HepG2 (cell line): Measurements from ENCODE around the gene SNX22. TPM values are rescaled to one million over a fixed set of nuclear protein-coding genes. Genes with fewer than 3 reads are reported as not detected.

Experiments used
- ATAC-seq: fragments of 200-7000 bp; cut with Tn5 transposase; 3 replicates; pipeline ENCODE4 v1.9.1; 2020; ENCODE audit warnings: mild to moderate bottlenecking, moderate library complexity
- BruUV-seq: library from RNA; stranded (reverse); fragments of 400-500 nt; replicated peaks from 2 replicates; lab custom pipeline; 2021; lab: Mats Ljungman, UMichigan
- CTCF ChIA-PET: fragments of 300-600 bp; formaldehyde crosslinking; extraction: SDS; loops from one replicate; lab custom pipeline; 2021; ENCODE audit warnings: low total read pairs, inconsistent platforms, low intra/inter-chr PET ratio; lab: Yijun Ruan, JAX
- POLR2A ChIA-PET: fragments of 350-600 bp; sonication (Branson Sonifier 250); formaldehyde crosslinking; loops from one replicate; lab custom pipeline; 2020; ENCODE audit warnings: antibody characterized with exemption, inconsistent platforms; lab: Yijun Ruan, JAX
- DNase-seq: peaks from one replicate; pipeline ENCODE4 v3.0.0-alpha.2; 2015; ENCODE audit warnings: low spot score
- FAIRE-seq: peaks from 3 replicates; lab custom pipeline; 2011; peaks lifted over from hg19 to GRCh38; lab: Jason Lieb, UNC
- H2AFZ ChIP-seq: one replicate; pipeline ENCODE4 v1.6.1; 2011; ENCODE audit warnings: low read length, inconsistent platforms
- H3K27ac ChIP-seq: fragments of 300-600 bp; 3 replicates; pipeline ENCODE4 v1.8.0; 2011; ENCODE audit warnings: mixed run types, mild to moderate bottlenecking, mixed read lengths, low read length, inconsistent platforms; ENCODE audit not compliant: insufficient read depth; ENCODE audit errors: extremely low read length
- H3K27me3 ChIP-seq, 2 experiments: fragments of 200-600 bp in 1 of 2; 2 replicates in 1 of 2; 3 replicates in 1 of 2; pipeline versions ENCODE4 v1.6.0 to v1.8.0; 2011; ENCODE audit warnings: low read length in 2 of 2, mild to moderate bottlenecking in 2 of 2, moderate library complexity in 2 of 2, inconsistent platforms in 1 of 2; ENCODE audit not compliant: insufficient read depth in 2 of 2, control insufficient read depth in 1 of 2
- H3K36me3 ChIP-seq, 2 experiments: fragments of 200-600 bp in 1 of 2; replicated peaks in 1 of 2; 2 replicates in 1 of 2; 3 replicates in 1 of 2; pipeline versions ENCODE4 v1.5.1 to v1.8.0; 2011; ENCODE audit warnings: low read length in 2 of 2, inconsistent platforms in 1 of 2; ENCODE audit not compliant: insufficient read depth in 2 of 2, control insufficient read depth in 1 of 2
- H3K4me1 ChIP-seq: 2 replicates; pipeline ENCODE4 v1.5.1; 2012; ENCODE audit warnings: low read length, inconsistent platforms; ENCODE audit not compliant: insufficient read depth
- H3K4me2 ChIP-seq: 2 replicates; pipeline ENCODE4 v1.6.0; 2011; ENCODE audit warnings: low read depth, low read length, inconsistent platforms
- H3K4me3 ChIP-seq, 3 experiments: fragments of 200-600 bp in 1 of 3; sonication (generic), shearing (Covaris generic) in 1 of 3; replicated peaks in 1 of 3; 2 replicates each; pipeline ENCODE4 v1.5.1; 2011 to 2016; ENCODE audit warnings: low read length in 3 of 3, inconsistent platforms in 2 of 3, low read depth in 2 of 3, mild to moderate bottlenecking in 2 of 3, control low read depth in 1 of 3, mixed read lengths in 1 of 3; ENCODE audit not compliant: insufficient read depth in 1 of 3
- H3K79me2 ChIP-seq: one replicate; pipeline ENCODE4 v1.6.1; 2011; ENCODE audit warnings: low read length, inconsistent platforms; ENCODE audit not compliant: insufficient read depth
- H3K9ac ChIP-seq: 2 replicates; pipeline ENCODE4 v1.6.0; 2011; ENCODE audit warnings: mild to moderate bottlenecking, low read depth, low read length, inconsistent platforms; ENCODE audit not compliant: insufficient read depth
- H3K9me3 ChIP-seq: 2 replicates; pipeline ENCODE4 v1.5.1; 2012; ENCODE audit warnings: mild to moderate bottlenecking, low read length
- H4K20me1 ChIP-seq: 2 replicates; pipeline ENCODE4 v1.6.0; 2011; ENCODE audit warnings: inconsistent platforms, mild to moderate bottlenecking, low read length, moderate library complexity; ENCODE audit not compliant: insufficient read depth
- GFI1 ChIP-seq: sonication (generic); formaldehyde crosslinking; IDR thresholded peaks from 2 replicates; pipeline ENCODE4 v1.5.0; 2020; ENCODE audit warnings: missing genetic modification reagents, mild to moderate bottlenecking, borderline replicate concordance
- KDM4B ChIP-seq: sonication (generic); formaldehyde crosslinking; IDR thresholded peaks from 2 replicates; pipeline ENCODE4 v1.4.0; 2020; ENCODE audit warnings: missing genetic modification reagents
- MYNN ChIP-seq: sonication (generic); formaldehyde crosslinking; IDR thresholded peaks from 2 replicates; pipeline ENCODE4 v1.4.0; 2020; ENCODE audit warnings: mild to moderate bottlenecking, low read depth, missing genetic modification reagents
- RBM22 ChIP-seq: fragments of 200-400 bp; formaldehyde crosslinking; optimal IDR thresholded peaks from 2 replicates; pipeline ENCODE3; 2017; ENCODE audit warnings: mild to moderate bottlenecking, low read length, moderate library complexity
- WGBS: methylation state at CpG from one replicate; pipeline ENCODE4 v1.1.6; 2017; ENCODE audit warnings: low lambda C conversion rate; 5-methylcytosine and 5-hydroxymethylcytosine counted together
- in situ Hi-C: cut with HindIII; loops from 2 replicates; pipeline ENCODE4 v1.10.0; 2017; ENCODE audit warnings: low pct_unique_long_range_greater_than_20kb; ENCODE audit not compliant: extremely low pct_ligation_motif_present
- intact Hi-C: fragments of 100-400 bp; cut with micrococcal nuclease; formaldehyde crosslinking; loops from one replicate; pipeline ENCODE4 v1.10.0; 2022; ENCODE audit not compliant: unreplicated experiment
- polyA plus RNA-seq, 8 experiments: library from polyadenylated mRNA; depleted of rRNA in 3 of 8; stranded (reverse) in 7 of 8; unstranded in 1 of 8; fragments of >200 nt; fragmentation: Illumina TruSeq in 4 of 8; extraction: Trizol in 4 of 8; gene quantifications; 2 replicates each; pipeline versions ENCODE4 v1.2.1 to v1.2.3, GENCODE V29; 2011 to 2016; ENCODE audit warnings: low read depth in 4 of 8, missing spikeins in 1 of 8, mixed read lengths in 1 of 8; ENCODE audit not compliant: insufficient read depth in 1 of 8
- total RNA-seq, 5 experiments: library from RNA; depleted of rRNA; stranded (reverse); fragments of >200 nt; fragmentation: Illumina TruSeq; extraction: Trizol; gene quantifications; 2 replicates each; pipeline ENCODE4 v1.2.3, GENCODE V29; 2016; ENCODE audit warnings: low read depth in 1 of 5
- TF ChIP-seq, protein P1 (sequence below): sonication (generic); formaldehyde crosslinking; IDR thresholded peaks from 2 replicates; pipeline ENCODE4 v1.5.1; 2020; ENCODE audit warnings: missing genetic modification reagents, mild to moderate bottlenecking, borderline replicate concordance
- TF ChIP-seq, protein P2 (sequence below): sonication (generic); formaldehyde crosslinking; IDR thresholded peaks from 2 replicates; pipeline ENCODE4 v1.4.0; 2020; ENCODE audit warnings: missing genetic modification reagents

Gene SNX22
- total and polyA plus RNA-seq, 2 of the 13 experiments (the other 11 are each of a cell fraction or from before 2014, with no cell fraction given): 2.3 to 5.5 TPM

DNA sequence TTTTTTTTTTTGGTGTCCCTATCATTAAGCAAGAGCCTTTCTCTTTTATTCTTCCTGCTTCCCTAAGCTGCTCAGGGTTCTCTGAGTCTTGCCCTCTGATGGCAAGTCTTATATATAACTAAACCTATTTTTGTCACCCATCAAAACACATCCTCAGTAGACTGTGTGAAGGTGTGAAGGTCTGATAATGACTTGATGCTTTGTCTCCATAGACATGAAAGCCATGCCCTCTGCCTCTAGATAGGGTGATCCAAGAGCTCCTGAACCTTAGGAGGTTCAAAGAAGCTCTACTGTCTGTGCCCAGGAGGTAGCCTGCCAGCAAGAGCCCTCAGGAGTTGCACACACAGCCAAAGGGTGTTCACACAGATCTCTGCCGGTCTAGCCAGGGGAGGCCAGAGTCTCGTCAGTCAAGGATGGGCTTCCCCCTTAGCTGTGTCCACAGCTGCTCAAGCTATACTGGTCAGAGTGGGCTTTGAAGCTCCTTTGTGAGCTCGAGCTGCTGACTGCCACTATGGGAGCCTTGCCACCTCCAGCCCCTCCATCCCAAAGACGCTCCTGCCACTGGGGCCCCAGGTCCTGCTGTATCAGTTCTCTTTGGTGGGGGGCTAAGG is 13.1 kb upstream of the SNX22 start:
- H3K27ac ChIP-seq: no peak overlapping the region
- intact Hi-C loops: no loop called here
- H3K79me2 ChIP-seq: no peaks in the 10 kb centered on the region
- 100% methylated on average over 2 of the region's 4 CpGs for WGBS
- BruUV-seq: no TSS peak
- H3K36me3 ChIP-seq: peaks cover 33 to 64% of the 10 kb centered on the region in 2 experiments
- H3K9ac ChIP-seq: no peak overlapping the region
- ATAC-seq: no peak
- peak; percentile 33 for TF ChIP-seq RBM22
- TF ChIP-seq, protein P1, sequence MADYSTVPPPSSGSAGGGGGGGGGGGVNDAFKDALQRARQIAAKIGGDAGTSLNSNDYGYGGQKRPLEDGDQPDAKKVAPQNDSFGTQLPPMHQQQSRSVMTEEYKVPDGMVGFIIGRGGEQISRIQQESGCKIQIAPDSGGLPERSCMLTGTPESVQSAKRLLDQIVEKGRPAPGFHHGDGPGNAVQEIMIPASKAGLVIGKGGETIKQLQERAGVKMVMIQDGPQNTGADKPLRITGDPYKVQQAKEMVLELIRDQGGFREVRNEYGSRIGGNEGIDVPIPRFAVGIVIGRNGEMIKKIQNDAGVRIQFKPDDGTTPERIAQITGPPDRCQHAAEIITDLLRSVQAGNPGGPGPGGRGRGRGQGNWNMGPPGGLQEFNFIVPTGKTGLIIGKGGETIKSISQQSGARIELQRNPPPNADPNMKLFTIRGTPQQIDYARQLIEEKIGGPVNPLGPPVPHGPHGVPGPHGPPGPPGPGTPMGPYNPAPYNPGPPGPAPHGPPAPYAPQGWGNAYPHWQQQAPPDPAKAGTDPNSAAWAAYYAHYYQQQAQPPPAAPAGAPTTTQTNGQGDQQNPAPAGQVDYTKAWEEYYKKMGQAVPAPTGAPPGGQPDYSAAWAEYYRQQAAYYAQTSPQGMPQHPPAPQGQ (CRISPR knock-in tag): no peak
- ChIA-PET POLR2A (no interaction called here), CTCF (no interaction called here)
- no peak overlapping the region for H2AFZ ChIP-seq
- H3K4me1 ChIP-seq: peaks cover 16% of the 10 kb centered on the region
- DNase-seq: no peak
- in situ Hi-C loops: no loop called here
- no peak overlapping the region for H3K4me3 ChIP-seq
- no peak for FAIRE-seq
- H3K9me3 ChIP-seq: no peaks in the 10 kb centered on the region
- H3K27me3 ChIP-seq: no peaks in the 10 kb centered on the region
- H3K4me2 ChIP-seq: no peak overlapping the region
- H4K20me1 ChIP-seq: no peaks in the 10 kb centered on the region

DNA sequence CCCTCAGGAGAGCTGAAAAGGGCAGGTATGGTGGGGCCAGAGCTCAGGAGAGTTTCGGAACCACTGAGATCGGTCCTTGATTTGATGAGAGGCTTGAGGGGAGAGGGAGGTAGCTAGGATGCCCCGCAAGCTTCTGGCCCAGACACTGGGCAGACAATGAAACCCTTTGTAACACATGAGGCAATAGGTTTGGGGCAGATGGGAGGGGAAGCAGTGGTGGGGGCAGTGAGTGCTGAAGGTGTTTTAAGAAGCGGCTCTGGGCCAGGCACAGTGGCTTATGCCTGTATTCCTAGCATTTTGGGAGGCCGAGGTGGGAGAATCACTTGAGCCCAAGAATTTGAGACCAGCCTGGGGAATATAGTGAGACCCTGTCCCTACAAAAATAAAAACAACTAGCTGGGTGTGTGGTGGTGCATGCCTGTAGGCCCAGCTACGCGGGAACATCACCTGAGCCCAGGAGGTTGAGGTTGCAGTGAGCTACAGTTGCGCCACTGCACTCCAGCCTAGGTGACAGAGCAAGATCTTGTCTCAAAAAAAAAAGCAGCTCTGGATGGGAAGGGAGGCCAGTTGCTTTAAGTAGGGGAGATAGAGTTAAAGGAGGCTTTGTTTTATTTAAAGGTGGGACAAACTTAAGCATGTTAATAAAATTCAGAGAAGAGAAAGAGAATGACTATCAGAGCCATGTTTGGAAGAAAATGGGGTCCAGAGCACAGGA is 9.6 kb upstream of the SNX22 start:
- Histone ChIP-seq H3K4me1 (peaks cover 40% of the 10 kb centered on the region), H3K4me3 (no peak overlapping the region), H3K4me2 (no peak overlapping the region), H3K27me3 (no peaks in the 10 kb centered on the region), H3K27ac (no peak overlapping the region), H3K79me2 (no peaks in the 10 kb centered on the region), H3K9ac (no peak overlapping the region), H3K36me3 (peaks cover 20 to 38% of the 10 kb centered on the region in 2 experiments), H4K20me1 (no peaks in the 10 kb centered on the region), H2AFZ (no peak overlapping the region), H3K9me3 (no peaks in the 10 kb centered on the region)
- in situ Hi-C loops: no loop called here
- 92% methylated on average over 8 of the region's 8 CpGs for WGBS
- no peak for DNase-seq
- no peak for FAIRE-seq
- no peak for ATAC-seq
- TF ChIP-seq KDM4B (CRISPR knock-in tag): no peak
- TF ChIP-seq, protein P2, sequence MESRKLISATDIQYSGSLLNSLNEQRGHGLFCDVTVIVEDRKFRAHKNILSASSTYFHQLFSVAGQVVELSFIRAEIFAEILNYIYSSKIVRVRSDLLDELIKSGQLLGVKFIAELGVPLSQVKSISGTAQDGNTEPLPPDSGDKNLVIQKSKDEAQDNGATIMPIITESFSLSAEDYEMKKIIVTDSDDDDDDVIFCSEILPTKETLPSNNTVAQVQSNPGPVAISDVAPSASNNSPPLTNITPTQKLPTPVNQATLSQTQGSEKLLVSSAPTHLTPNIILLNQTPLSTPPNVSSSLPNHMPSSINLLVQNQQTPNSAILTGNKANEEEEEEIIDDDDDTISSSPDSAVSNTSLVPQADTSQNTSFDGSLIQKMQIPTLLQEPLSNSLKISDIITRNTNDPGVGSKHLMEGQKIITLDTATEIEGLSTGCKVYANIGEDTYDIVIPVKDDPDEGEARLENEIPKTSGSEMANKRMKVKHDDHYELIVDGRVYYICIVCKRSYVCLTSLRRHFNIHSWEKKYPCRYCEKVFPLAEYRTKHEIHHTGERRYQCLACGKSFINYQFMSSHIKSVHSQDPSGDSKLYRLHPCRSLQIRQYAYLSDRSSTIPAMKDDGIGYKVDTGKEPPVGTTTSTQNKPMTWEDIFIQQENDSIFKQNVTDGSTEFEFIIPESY (CRISPR knock-in tag): peak; percentile 31; the same call in 1 of the 2 replicates
- no peak for TF ChIP-seq MYNN (CRISPR knock-in tag)
- no peak for TF ChIP-seq GFI1
- ChIA-PET CTCF (no interaction called here), POLR2A (no interaction called here)
- no TSS peak for BruUV-seq
- intact Hi-C loops: no loop called here
